Measurements from ENCODE around the gene ABCC1. TPM values are rescaled to one million over a fixed set of nuclear protein-coding genes. Genes with fewer than 3 reads are reported as not detected.
A peak's percentile ranks its signal among the peaks of the same experiment; 100 is the strongest.

The ABCC1 gene
- total and polyA plus RNA-seq, 3 donors from 2014 or later: 54.7 to 90.6 (median 88.0) TPM

DNA sequence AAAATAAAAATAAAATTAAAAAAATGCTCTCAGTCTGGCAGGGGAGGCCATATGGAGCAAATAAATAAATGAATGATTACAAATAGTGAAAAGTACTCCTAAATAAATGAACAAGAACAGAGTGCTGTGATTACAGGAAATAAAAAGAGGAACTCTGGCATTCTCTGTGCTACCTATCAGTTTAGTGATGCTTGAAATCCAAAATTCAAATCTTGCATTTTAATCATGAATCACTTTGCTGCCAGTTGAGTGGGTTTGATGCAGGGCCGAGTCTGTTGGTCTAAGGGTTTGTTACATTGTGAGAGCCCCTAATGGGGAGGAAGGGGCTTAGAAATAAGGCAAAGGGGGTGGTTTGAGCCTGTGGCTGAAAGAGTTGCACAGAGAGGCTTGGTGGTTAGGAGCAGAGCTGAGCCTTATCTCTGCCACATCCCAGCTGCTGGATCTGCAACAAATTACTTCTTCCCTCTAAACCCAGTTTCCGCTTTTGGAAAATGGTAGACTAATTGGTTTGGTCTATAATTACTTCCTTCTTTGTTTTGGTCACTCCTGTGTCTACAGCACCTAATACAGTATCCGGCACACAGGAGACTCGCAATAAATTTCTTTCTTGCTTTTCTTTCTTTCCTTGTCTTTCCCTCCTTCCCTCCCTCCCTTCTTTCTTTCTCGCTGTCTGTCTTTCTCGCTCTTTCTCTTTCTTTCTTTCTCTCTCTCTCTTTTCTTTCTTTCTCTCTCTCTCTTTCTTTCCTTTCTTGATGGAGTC lies 6.3 kb upstream of the ABCC1 start:
- TF ChIP-seq CTCF (IDR thresholded peaks at IDR 0.05) (no peak), POLR2A (IDR thresholded peaks at IDR 0.05) (no peak)
- no peak for DNase-seq
- Histone ChIP-seq H3K9me3 (no peaks in the 10 kb centered on the region), H3K36me3 (ENCODE audit: low read depth, missing control alignments) (no peaks in the 10 kb centered on the region), H3K27me3 (no peaks in the 10 kb centered on the region), H3K4me3 (no peak overlapping the region), H3K27ac (no peak overlapping the region), H3K4me1 (no peaks in the 10 kb centered on the region)
- intact Hi-C loops (cut with DNase I; ENCODE audit: low total_unique reads): no loop called here
- WGBS, 2 donors: 64 to 66% methylated on average over 6 of the region's 6 CpGs

DNA sequence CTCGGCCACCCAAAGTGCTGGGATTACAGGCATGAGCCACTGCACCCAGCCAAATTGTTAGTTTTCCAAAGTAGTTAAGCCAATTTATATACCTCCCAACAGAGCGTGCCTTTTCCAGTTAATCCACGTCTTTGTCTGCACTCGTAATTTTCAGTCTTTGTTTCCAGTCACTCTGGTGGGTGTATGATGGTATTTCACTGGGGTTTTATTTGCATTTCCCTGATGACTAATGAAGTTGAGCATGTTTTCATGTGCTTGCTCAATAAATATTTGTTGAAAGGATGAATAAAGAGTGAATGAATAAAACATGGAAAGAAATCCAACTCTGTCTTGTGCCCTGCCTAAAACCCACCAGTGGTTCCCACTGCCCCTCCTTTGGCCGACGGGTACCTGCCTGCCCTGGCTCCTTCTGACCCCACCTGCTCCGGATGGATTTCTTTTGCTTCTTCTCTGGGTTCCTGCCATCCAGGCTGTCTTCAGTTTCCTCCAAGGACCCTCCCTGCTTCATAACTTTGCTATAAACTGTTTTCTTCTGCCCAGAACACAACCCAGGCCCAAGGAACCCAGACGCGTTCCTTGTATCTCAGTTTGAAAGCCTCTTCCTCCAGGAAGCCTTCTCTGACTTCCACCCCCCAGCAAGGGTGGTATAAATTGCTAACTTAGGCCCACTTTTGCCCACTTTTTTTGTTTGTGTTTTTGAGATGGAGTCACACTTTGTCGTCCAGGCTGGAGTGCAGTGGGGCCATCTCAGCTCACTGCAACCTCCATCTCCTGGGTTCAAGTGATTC lies 3.0 kb upstream of the ABCC1 start:
- Histone ChIP-seq H3K9me3 (no peaks in the 10 kb centered on the region), H3K4me1 (peaks cover 9% of the 10 kb centered on the region), H3K4me3 (no peak overlapping the region), H3K27ac (no peak overlapping the region), H3K36me3 (ENCODE audit: low read depth, missing control alignments) (no peaks in the 10 kb centered on the region), H3K27me3 (no peaks in the 10 kb centered on the region)
- no peak for DNase-seq
- no peak for TF ChIP-seq POLR2A (IDR thresholded peaks at IDR 0.05)
- no peak for TF ChIP-seq CTCF (IDR thresholded peaks at IDR 0.05)
- intact Hi-C loops (cut with DNase I; ENCODE audit: low total_unique reads): no loop called here
- 74 to 82% methylated on average over 10 of the region's 10 CpGs for WGBS, 2 donors

DNA sequence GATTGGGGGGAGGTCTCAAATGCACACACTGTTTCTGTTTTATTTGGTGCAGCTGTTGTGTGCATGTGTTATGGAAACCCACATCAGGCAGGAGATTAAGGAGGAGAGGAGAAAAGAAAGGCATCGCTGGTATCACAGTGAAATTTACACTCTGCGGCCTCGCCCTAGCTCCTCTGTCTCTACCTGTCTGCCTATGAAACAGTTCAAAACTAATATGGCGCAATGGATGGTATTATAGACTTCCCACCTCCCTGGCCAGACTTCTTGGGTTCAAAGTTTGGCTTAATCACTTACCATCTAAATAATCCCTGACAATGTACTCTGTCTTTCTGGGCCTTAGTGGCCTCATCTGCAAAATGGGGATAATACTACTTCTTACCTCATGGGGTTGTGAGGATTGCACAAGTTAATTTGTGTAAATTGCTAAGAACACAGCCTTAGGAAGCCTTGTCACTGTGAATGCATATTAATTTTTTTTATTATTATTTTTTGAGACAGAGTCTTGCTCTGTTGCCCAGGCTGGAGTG lies 1.4 kb upstream of the ABCC1 start:
- Histone ChIP-seq H3K27me3 (no peaks in the 10 kb centered on the region), H3K4me3 (no peak overlapping the region), H3K9me3 (no peaks in the 10 kb centered on the region), H3K36me3 (ENCODE audit: low read depth, missing control alignments) (no peaks in the 10 kb centered on the region), H3K4me1 (peaks cover 23% of the 10 kb centered on the region), H3K27ac (no peak overlapping the region)
- no peak for DNase-seq
- WGBS, 2 donors: 82 to 86% methylated on average over 4 of the region's 4 CpGs
- intact Hi-C loops (cut with DNase I; ENCODE audit: low total_unique reads): no loop called here
- no peak for TF ChIP-seq CTCF (IDR thresholded peaks at IDR 0.05)
- TF ChIP-seq POLR2A (IDR thresholded peaks at IDR 0.05): no peak

- no peak for DNase-seq
- H3K36me3 ChIP-seq (ENCODE audit: low read depth, missing control alignments): no peaks in the 10 kb centered on the region
- H3K4me3 ChIP-seq: peak overlapping the region; percentile 62 to 81
- TF ChIP-seq CTCF (IDR thresholded peaks at IDR 0.05) (no peak), POLR2A (IDR thresholded peaks at IDR 0.05) (no peak)
- WGBS, 2 donors: 57 to 61% methylated on average over 17 to 18 of the region's 18 CpGs
- H3K27me3 ChIP-seq: no peaks in the 10 kb centered on the region
- H3K27ac ChIP-seq: peak overlapping the region; percentile 80 to 91
- peaks cover 29% of the 10 kb centered on the region for H3K4me1 ChIP-seq
- H3K9me3 ChIP-seq: no peaks in the 10 kb centered on the region
- intact Hi-C loops (cut with DNase I; ENCODE audit: low total_unique reads): no loop called here
Measured at GRCh38 chr16:15948532-15949209, 745 bp upstream of the ABCC1 start.
